OCI-LY3 (cell line): ENCODE data around the gene RUSF1.

Experiments used
- EZH2phosphoT487 ChIP-seq: fragments of 200-600 bp; shearing (Covaris generic); IDR thresholded peaks from 2 replicates; pipeline ENCODE4 v1.6.1; 2018; ENCODE audit warnings: antibody characterized with exemption, mixed run types, low read depth
- TF ChIP-seq, protein P1 (sequence below): fragments of 200-600, 300-600 bp; sonication (generic); IDR thresholded peaks from 2 replicates; pipeline ENCODE4 v1.5.1; 2014; ENCODE audit warnings: antibody characterized with exemption, low read length, low read depth

DNA sequence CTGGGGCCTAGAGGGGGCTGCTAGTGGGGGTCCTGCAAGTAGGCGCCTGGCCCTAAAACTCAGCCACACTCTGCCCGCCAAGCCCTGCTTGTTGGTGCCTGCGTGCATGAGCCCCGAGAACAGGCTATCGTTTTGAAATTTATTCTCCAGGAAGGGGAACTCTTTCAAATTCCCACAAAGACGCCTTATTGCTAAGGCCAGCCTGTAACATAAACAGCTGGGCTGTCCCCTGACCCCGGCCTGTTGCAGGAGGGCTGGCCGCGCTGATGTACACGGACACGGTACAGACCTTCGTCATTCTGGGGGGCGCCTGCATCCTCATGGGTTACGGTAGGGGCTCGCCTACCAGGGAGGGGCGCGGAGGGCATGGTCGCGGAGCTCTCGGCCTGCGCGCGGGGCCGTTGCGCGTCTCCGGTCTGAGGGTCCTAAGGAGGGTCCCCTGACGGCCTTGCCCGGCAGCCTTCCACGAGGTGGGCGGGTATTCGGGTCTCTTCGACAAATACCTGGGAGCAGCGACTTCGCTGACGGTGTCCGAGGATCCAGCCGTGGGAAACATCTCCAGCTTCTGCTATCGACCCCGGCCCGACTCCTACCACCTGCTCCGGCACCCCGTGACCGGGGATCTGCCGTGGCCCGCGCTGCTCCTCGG is 21.0 kb downstream of the RUSF1 start:
- TF ChIP-seq, protein P1, sequence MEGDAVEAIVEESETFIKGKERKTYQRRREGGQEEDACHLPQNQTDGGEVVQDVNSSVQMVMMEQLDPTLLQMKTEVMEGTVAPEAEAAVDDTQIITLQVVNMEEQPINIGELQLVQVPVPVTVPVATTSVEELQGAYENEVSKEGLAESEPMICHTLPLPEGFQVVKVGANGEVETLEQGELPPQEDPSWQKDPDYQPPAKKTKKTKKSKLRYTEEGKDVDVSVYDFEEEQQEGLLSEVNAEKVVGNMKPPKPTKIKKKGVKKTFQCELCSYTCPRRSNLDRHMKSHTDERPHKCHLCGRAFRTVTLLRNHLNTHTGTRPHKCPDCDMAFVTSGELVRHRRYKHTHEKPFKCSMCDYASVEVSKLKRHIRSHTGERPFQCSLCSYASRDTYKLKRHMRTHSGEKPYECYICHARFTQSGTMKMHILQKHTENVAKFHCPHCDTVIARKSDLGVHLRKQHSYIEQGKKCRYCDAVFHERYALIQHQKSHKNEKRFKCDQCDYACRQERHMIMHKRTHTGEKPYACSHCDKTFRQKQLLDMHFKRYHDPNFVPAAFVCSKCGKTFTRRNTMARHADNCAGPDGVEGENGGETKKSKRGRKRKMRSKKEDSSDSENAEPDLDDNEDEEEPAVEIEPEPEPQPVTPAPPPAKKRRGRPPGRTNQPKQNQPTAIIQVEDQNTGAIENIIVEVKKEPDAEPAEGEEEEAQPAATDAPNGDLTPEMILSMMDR, result no peak
- no peak for TF ChIP-seq EZH2phosphoT487
